Measurements from ENCODE around the gene IL1RL1.
"Not testable (repeated sequence)": the region's sequence is repeated elsewhere in the genome, so short reads cannot be mapped to it uniquely, and the experiment has no call there.

The IL1RL1 gene

GRCh38 chr2:102294802-102295489 lies 16.4 kb upstream of the IL1RL1 start:
- no peak for DNase-seq

GRCh38 chr2:102295566-102295965 lies 15.8 kb upstream of the IL1RL1 start:
- DNase-seq, result no peak

DNA sequence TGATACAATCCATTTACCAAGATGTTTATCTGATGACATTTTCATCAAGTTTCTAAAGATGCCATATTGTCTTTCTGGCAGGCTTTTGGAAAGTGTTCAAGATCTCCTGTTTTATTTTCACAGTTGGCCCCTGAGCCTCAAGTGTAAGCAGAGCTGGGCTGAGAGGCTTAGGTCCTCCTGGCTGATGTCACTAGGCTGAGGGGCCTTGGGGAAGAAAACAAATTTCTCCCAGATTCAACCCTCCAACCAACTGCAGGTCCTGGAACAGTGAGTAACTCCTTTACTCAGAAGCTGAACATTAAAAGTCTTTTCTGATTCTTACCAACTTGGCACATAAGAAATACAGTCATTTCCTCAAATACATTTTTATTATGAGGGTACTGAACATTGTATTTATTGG lies 14.9 kb upstream of the IL1RL1 start:
- no peak for DNase-seq

- no peak for DNase-seq
These were observed 13.5 kb upstream of the IL1RL1 start for GRCh38 chr2:102297891-102298290.

DNA sequence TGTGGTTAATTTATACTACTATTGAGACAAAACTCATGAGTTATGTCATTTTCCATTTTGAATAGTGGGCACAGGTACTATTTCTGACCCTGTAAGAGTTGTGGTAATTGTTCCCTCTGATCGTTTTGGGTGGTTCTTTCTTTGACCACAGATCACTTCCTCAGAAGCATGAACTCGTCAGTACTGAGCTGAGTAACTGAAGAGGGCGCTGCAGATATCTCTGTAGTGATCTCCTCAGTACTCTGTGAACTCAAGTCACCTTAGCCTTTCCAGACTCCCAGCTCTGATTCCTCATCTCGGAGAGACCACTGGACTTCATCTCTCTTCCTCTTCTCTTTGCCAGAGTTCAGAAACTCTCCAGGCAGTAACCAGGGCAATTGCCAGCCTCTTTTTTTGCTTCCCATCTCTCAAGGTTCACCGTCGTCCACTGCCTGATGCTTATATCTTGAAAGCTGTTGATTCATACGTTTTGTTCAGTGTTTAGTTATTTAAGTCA lies 9.4 kb upstream of the IL1RL1 start:
- peak; percentile 19 for DNase-seq

DNA sequence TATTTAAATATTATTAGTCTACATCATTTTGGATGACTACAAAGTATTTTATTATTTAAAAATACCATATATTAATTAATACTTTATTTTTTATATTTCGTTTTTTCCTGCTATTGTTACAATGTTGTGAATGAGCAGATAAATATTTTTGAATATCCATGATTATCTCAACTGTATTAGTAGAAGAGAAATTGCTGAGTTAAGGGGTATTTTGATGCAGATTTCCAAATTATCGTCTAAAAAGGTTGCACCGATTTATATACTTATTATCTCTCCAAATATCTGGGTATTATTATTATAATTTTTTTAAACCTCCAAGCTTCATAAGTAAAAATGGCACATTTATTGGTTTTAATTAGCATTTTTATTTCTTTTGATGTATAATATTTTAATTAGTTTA lies 8.9 kb upstream of the IL1RL1 start:
- DNase-seq, result no peak

GRCh38 chr2:102303589-102303988 lies 7.8 kb upstream of the IL1RL1 start:
- DNase-seq, result no peak

- peak; percentile 46 for DNase-seq
These were observed 7.1 kb upstream of the IL1RL1 start for GRCh38 chr2:102304268-102304667.

DNA sequence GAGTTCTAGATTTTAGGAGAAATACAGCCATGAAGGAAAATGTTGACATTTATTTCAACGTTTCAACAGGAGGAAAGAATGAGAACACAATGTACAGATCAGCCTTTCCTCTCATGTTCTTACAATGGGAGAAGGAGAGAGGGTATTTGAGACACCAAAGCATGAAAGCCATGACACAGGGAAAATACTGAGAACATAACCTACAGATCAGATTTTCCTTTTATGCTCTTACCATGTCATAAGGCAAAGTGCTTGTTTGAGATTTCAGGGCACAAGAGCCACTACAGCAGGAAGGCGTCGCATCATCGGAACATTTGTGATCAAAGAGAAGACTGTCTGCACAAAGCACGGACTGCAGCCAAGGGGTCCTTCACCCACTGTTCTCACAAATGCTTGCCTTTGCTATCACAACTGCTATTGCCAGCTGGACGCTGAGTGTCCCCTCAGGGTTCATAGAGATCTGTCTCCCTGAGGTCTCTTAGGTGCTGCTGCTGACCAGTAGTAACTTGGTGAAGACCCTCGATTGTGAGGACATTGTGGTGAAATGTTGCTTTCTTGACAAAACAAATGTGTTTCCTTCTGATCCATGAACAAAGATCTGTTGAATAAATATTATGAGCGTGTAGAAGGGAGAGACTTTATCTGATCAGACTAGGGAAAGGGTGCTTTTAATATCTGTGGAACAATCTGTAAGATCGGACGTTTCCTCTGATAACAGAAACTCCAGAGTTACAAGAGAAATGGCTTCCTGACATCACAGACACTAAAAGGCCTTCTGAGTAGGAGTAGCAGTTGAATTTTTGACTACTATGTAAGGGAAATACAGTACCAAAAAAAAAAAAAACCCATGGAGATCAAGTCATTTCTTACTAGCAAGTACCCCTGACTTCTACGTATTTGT lies 6.4 kb upstream of the IL1RL1 start:
- no peak for DNase-seq

DNA sequence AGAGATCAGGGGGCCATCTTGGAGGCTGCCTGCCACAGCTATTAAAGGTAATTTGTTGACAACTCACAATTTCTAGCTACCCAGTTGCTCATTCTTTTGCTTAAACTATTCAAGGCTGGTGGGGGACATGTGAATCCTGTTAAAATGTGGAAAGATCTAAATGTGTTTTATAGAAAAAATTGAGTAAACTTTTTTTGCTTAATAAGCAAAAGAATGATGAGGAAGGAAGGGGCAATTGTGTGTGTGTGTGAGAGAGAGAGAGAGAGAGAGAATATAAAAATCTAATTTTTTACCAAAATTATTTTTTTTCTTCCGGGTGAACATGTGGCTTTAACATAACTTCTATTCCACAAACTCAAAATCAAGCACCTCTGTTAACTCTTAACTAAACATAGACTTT lies 5.2 kb upstream of the IL1RL1 start:
- no peak for DNase-seq

DNA sequence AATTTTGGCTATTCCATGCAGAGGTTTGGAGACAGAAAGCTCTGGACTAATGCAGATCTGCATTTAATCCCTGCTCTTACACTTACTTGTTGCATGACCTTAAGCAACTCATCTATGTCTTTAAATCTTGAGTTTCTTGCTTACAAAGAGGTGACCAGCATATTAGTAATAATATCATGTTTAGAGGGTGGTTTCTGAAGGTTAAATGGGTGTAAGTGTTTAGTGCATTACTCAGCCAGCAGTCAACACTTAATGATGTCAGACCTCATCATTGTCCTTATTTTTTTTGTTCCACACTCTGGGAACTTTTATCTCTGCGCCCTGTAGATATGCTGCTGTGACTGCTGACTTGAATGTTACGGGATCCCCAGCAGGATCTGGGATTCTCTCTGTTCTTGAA lies 1.7 kb downstream of the IL1RL1 start:
- peak; percentile 76 for DNase-seq

DNA sequence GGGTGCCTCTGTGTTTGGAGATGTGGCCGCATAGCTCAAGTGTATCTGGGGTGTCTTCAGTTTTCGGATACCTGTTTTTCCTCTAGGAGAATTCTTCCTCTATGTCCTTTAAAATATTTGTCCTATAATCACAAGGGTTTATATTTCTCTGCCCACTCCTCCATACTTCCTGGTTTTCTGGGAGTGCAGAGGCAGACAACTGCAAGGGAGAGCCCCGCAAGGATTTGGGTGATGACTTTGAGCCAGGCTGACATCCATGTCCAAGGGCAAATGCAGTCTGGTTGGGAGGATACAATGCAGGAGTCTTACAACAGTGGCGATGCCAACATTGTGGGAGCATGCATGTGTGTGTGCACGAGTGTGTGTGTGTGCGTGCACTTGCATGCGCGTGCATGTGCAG lies 2.1 kb downstream of the IL1RL1 start:
- DNase-seq, result no peak

GRCh38 chr2:102313950-102314349 lies 2.6 kb downstream of the IL1RL1 start:
- peak; percentile 79 for DNase-seq

DNA sequence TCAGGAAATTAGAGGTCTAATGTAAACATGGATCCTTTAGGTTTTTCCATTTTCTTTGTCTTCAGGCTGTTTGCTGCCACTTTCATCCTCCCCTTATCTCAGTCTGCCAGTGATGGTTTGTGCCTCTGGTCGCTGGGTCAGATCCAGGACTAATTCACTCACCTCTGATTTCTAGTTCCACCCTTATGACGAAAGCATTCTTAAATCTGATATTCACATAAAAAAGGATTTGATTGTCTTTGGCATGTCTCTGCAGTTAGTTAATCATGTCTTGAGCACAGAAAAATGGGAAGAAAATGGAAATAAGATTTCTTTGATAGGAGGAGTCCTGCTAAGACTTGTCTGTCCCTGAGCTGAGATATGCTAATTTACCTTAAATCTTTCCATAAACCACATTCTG lies 4.6 kb downstream of the IL1RL1 start:
- no peak for DNase-seq

DNA sequence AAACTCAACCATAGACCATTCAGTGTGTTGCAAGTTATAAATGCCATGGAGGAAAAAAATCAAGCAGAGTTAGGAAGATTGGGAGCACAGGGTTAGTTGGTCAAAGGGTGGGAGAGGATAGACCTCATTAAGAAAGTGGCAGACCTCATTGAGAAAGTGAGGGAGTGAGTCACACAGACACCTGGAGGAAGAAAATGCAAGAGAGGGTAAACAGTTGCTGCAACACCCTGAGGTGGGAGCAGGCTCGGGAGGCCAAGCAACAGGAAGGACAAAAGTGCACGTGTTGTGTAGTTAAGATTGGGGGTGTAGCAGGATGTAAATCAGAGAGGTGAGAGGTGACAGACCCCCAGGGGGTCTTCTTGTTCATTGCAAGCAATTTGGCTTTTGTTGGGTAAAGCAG lies 6.4 kb downstream of the IL1RL1 start:
- DNase-seq, result no peak

DNA sequence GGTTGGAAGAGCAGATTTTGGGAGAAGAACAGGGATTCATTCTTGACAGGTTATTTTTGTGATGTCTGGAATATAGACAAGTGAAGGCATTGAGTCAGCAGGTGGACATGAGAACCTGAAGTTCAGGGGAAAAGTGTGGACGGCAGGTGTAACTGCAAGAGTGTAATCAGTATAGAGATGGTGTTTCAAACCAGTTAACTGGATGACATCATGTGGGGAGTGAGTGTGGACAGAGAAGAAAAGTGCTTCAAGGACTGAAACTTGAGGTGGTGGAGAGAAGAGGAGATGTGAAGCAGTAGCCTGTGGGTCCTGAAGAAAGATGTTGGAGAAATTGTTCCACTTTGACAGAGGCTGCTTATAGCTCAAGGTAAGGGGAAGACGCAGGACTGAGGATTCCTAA lies 7.1 kb downstream of the IL1RL1 start:
- no peak for DNase-seq

GRCh38 chr2:102321941-102322719 lies 10.8 kb downstream of the IL1RL1 start:
- peak; percentile 12 for DNase-seq

- DNase-seq, result not testable (repeated sequence)
These were observed 13.6 kb downstream of the IL1RL1 start for GRCh38 chr2:102324914-102325313.

GRCh38 chr2:102331311-102331980 lies 20.1 kb downstream of the IL1RL1 start:
- peak; percentile 28 for DNase-seq

GRCh38 chr2:102334486-102334885 lies 23.1 kb downstream of the IL1RL1 start:
- DNase-seq, result peak; percentile 28

- no peak for DNase-seq
These were observed 24.6 kb downstream of the IL1RL1 start for GRCh38 chr2:102335871-102336366.

GRCh38 chr2:102336502-102336945 lies 25.2 kb downstream of the IL1RL1 start:
- DNase-seq, result peak; percentile 27

All from fibroblast of skin of right biceps (primary cell).